NCI-H748 (cell line): ENCODE measurements around the gene EYS.

Experiments
- DNase-seq: peaks from one replicate; lab custom pipeline; 2025; ENCODE audit not compliant: unreplicated experiment; lab: John Stamatoyannopoulos, UW

The EYS gene

DNA sequence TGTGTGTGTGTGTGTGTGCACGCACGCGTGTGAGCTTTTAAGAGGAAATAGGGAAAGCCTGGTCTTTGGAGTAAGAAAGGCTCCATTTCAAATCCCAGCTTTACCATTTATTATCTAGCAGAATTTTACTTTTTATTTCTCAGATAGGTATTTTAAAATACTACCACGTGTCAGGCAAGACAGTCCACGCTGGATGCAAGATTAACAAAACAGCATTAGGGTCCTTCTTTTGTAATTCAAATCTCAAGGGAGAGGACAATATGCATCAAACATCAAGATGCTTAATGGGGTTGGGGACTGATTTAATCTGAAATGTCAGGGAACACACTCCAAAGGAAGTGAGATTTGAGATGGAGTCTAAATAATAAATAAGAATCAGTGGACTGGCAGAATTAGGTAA lies 1302.6 kb downstream of the EYS start:
- DNase-seq: no peak

DNA sequence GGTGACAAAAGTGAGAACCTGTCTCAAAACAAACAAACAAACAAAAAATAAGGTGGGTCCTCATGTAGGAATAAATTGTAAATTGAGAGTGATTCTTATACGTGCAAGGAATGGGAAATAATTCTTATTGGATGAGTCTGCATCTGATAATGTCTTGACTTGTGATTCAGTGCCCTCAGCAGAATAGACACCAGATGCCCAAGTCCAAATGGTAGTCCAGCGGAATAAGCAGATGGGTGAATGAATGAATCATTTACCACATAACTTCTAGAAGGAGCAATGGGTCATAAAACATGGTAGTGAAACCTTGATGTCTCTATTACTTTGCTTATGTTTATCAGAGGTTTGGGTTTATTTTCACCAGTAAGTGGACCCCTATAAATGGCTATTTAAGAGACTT lies 1323.7 kb downstream of the EYS start:
- DNase-seq: no peak

DNA sequence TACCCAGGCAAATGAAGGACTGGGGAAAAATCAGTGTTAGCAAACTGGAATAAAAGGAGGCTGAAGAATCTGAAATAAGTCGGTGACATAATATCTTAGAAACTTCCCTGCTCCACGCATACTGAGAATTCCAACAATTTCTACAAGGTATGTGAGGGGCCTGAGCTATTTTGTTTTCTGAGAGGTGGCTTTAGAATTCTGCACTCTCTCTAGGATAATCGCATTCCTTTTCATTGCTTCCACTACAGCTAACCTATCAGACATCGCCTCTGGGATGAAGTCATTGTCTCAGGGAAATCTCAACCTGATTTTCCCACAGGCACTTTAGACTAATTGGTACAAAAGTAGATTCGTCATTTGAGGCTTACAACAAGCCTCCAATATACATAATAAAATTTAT lies 1330.6 kb downstream of the EYS start:
- no peak for DNase-seq

DNA sequence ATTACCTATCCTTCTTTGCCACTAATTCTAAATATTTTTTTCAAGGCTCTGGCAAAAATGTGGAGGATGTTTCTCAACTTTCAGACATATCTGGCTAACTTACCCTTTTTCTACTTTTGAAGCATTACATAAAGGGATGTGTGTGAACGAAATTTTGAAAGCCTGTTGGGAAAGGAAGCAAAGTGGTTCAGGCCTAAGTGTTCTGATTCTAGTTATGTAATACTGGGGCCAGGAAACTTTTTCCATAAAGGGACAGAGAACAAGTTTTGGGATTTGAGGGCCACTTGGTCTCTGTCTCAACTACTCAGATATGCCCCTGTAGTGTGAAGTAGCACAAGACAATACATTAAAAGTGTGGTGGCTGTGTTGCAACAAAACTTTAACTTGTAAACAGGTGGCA lies 1349.6 kb downstream of the EYS start:
- DNase-seq: no peak

DNA sequence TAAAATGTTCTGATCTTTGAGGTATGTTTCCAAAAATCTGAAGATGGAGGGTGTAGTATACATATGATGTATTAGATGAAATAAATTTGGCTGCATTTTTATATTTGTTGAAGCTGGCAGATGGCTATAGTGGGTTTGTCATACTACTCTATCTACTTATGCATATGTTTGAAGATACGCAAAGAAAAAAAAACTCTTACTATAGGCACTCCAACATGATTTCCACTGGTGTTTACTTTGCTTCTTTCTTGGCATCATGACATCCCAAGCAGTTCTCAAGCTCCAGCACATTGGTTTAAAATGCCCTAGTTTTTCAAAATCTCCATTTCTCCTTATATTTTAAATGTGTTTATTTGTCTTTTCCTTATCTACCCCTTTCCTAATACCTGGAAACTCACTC lies 1359.6 kb downstream of the EYS start:
- no peak for DNase-seq

DNA sequence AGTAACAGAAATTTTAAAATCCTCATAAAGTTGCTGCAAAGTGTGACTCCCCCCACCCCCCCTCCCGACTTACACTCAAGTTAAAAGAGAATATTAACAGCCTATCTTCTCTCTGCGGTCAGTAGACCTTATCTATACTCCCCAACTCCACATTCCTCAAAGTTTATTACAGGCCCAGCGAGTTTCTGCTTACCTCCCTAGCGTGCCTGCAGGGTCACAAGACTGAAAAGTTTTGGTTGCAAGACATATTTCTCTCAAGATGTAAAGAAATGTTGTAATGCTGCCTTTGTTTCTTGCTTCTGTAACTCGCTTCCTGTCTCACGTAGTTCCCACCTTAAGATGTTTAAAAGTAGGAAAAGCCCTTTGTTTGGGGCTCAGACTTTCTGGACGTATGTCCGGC lies 1371.8 kb downstream of the EYS start:
- no peak for DNase-seq

DNA sequence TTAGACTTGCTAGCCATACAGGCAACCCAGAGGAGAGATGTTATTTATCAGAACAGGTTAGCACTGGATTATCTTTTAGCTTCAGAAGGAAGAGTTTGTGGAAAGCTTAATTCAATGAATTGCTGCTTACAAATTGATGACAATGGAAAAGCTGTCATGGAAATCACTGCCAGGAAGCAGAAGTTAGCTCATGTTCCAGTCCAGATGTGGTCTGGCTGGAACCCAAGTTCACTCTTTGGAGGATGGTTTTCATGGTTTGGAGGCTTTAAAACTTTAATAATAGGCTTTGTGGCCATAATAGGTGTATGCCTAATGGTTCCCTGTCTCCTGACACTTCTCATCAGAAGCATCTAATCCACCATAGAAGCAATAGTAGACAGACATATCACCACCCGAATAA lies 1372.4 kb downstream of the EYS start:
- DNase-seq: no peak

DNA sequence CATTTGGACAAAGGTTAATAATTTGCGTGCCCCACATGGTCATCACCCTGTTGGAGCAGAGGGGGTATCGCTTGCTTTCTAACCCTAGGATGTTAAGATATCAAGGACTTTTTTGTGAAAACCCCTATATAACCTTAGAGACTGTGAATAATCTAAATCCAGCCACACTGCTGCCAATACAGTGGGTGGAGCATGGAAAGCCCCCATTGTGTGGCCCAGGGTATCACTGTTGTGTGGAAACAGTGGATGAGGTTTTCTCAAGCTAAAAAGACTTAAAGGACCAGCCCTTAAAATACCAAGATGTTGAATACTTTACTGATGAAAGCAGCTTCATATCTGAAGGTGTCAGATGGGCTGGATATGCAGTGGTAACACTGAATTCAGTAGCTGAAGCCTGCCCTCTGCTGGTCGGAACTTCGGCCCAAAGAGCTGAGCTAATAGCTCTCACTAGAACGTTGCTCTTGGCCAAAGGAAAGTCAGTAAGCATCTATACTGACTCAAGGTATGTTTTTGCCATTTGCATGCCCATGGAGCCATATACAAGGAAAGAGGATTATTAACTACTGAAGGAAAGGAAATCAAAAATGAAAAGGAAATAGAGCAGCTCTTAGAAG lies 1376.2 kb downstream of the EYS start:
- peak; percentile 83 for DNase-seq

DNA sequence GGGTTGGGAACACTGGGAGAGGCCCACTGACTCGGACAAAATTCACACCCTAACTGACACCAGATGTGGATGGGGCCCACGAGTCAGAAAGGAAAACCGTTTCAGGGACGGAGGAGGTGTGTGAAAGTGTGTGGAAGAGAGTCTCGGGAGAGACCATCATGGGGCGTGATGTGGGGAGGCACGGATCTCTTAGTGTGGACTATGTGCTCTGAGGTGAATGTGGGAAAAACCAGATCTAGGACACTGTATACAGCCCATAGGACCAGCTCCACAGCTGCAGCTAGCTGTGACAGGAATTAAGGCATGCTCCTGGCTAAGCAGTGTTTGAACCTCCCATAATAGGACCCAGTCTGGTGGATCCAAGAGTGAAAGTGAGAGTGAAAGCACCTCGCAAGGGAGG lies 1380.1 kb downstream of the EYS start:
- DNase-seq: no peak

DNA sequence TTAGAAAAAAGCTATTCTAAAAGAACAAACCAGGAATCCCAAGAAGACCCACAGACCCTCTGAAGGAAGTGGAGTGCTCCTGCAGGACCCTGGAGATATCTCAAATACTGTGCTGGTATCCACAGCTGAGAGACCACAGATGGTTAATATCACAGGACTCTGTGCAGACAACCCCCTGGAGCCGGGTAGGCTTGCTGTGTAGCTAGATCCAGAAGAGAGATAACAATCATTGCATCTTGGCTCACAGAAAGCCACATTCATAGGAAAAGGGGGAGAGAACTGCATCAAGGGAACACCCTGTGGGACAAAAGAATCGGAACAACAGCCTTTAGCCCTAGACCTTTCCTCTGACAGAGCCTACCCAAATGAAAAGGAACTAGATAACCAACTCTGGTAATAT lies 1381.9 kb downstream of the EYS start:
- DNase-seq: no peak

DNA sequence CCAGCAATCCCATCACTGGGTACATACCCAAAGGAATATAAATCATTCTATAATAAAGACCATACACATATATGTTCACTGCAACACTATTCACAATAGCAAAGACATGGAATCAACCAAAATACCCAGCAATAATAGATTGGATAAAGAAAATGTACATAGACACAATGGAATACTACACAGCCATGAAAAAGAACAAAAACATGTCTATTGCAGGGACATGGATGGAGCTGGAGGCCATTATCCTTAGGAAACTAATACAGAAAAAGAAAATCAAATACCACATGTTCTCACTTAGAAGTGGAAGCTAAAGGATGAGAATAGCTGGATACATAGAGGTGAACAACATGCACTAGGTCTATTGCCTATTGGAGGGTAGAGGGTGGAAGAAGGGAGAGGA lies 1396.8 kb downstream of the EYS start:
- no peak for DNase-seq

DNA sequence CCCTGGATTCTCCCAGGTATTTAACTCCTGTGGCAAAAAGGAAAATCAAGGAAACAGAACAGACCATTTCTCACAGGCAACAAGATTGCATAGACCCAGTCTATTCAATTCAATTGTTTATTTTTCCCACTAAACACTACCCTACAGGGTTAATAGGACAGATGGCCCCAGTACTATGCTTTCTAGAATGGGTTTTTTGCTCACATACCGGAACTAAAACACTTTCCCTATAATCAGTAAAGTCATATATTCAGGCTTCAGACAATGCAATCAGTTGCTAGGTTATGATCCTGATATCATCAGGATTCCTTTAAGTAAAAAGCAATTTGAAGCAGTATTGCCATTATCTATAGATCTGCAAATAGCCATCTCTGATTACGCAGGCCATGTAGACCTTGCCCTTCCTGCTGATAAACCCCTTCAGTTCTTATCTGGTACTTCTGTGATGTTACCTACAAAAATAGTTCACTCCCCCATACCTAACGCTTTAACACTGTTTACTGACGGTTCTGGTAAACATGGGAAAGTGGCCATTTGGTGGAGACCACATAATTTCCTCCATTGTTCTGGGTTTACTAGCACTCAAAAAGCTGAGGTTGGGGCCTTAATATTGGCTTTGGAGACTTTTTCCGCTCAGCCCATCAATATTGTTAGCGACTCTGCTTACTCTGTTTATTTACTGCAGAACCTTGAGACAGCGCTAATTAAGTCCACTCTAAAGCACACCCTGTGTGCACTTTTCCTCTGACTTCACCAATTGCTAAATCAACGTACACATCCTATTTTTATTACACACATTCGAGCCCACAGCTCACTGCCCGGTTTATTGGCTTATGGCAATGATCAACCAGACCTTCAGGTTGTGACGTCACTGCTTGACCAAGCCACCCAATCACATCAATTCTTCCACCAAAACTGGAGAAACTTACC lies 1405.5 kb downstream of the EYS start:
- DNase-seq: peak; percentile 98

DNA sequence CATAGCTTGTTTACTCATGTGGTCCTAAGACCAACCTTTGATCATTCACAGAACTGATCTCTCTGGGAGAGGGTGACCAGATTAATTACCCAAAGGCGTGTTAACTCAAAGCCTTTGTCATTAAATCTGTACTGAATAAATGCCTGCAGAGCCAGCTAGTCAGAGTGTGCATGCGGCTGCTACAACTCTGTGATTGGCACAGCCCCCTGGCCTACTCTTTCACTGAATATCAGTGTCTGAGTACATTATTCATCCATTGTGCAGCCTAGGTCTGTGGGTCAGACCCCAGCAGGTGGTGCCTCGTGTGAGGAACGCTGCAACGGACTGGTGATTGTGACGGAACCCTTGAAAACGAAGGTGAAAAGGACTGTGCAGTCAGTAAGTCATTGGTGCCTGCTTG lies 1407.8 kb downstream of the EYS start:
- no peak for DNase-seq

DNA sequence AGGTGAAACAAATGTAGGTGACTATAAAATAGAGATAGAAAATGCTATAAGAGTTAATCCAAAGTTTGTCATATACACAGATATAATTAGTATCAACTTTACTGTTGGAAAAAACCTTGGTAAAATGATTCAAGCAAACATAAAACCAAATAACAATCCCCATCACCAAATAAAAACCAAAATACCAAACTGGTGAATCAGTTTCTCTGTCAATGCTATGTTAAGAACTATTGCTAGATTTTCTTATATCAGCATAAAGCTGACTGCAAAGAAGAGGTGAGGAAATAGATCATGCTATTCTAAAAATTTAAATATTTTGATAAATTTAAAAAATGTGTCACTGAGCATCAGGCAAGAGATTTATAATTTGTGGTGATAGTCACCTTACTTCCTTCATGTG lies 1413.0 kb downstream of the EYS start:
- DNase-seq: no peak

DNA sequence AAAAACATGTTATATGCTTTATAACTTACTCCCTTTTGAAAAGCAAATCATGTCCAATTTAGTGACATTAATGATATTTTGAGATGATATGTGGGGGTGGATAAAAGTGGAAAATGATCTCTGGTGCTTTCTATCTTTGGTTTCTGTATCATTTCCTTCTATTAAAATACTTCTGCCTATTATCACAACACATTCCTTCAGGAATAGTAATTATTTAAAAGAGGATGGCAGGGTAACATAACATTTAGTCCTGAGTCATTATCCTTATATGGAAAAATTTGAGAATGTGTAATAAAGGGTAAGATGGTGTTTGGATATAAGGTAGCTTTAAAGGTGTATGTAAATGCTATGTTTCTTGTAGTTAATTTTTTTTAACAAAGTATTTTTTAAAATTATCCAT lies 1413.7 kb downstream of the EYS start:
- no peak for DNase-seq

DNA sequence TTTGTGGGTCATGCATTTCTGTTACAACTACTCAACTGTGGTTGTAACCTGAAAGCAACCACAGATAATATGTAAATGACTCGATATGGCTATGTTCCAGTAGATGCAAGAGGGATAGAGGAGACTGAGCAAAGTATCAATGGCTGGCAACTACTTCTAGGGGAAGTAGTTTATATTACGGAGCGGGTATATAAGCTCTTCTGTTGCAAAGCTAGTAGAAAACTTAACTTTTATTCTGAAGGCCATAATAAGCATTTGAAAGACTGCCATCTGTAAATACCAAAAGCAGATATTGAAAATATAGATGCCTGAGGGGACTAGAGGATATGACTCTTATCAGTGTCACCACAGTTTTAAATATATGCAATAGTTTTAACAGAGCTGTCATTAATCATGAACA lies 1416.2 kb downstream of the EYS start:
- no peak for DNase-seq

DNA sequence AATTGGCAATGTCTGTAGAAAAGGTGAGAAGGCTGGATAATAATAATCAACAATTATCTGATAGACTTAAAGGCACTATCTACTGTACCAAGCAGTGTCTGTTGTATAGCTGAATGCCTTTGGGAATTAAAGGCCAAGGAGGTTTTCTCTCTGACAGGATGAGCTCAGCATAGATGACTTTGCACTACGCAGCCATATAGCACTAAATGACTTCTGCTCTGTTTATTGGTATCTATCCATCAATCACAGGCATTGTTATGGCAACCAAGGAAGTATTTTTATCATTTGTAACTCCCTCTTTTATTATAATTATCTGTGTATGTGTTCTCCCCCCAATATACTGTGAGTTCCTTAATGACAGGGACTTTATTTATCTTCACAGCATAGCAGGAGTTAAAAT lies 1417.1 kb downstream of the EYS start:
- no peak for DNase-seq

DNA sequence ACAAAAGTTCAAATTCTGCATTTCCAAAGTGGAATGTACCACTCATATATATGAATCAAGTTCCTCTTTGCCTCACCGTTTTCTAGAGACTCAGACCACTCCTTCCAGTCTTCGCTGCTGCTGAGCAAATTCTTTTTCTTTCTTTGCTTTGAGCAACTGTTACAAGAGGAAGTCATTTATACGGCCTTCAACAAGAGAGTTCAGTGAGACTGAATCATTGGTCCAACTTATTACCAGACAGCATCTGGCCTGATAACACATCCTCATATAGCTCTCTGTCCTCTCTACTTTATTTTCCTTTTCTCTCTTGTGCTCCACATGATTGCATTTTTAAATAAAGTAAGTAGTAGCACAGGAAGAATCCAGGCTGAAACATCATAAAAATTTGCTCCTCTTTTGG lies 1418.7 kb downstream of the EYS start:
- DNase-seq: no peak

DNA sequence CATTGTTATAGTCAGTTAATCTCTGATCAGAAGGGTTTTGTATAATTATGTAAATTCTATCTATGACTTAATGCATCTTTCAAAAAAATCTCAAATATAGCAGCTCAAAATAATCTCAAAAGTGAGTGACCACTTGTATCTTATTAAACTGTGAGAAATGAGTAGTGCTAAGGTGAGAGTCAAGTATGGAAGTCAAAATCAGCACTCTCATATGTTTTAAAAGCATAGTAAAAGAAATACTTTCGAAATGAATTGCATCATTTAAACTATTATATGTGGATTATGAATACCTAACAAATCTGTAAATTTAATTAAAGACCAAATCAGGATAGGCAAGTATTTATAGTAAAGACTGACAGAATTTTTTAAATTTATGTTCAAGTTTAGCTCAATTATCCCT lies 1425.9 kb downstream of the EYS start:
- no peak for DNase-seq

DNA sequence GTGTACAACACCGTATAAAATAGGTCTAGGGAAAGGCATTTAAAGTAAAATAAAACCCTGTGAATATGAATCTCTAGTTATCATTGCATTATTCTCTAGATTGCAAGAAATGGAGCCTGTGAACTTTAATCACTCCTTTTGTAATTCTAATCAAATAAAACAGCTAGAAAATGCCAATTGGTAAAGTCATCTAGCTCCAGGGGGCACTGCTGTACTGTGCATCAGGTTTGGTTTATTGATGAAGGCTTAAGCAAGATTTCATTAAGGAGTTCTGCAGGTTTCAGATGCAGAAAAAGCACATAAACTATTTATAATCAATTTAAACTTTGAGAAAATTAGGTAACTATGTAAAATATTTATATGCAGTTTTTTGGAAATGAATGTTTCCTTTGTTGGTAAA lies 1426.5 kb downstream of the EYS start:
- DNase-seq: peak; percentile 78

DNA sequence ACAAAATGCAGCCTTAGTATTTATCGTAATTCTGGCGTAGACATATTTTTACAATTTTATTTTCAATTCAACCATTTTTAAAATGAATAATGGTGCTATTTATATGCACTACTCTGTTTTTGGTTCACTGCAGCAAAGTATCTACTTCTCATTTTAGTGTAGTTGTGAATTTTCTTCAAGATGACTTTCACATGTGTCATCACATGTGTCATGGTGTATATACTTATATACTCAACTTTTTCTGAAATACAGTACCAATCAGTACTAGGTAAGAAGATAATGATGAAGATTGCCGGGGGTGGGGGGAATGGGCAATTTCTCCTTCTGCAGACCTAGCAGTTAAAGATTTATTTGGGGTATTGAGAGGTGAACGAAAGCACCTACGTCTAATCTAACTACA lies 1436.9 kb downstream of the EYS start:
- DNase-seq: no peak

DNA sequence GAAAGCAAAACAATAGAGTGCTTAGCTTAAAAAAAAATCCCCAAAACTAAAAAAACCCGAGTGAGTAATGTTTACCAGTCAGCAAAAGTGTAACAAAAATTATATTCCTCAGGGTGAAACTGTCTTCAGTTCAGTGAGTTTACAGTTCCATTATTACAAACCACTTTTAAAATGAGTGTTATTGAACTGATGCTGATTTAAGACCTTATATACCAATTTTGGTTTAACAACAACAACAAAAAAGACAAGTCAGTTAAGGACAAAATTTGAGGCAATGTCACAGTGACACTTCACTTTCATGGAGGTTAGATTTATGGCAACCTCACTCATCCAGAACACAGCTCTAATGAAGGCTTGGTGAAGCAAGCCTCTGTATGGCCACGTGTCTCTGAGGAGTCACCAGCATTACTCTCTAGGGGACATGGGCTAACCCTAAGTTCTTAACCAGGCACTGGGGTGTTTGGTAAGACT lies 1440.6 kb downstream of the EYS start:
- DNase-seq: no peak

DNA sequence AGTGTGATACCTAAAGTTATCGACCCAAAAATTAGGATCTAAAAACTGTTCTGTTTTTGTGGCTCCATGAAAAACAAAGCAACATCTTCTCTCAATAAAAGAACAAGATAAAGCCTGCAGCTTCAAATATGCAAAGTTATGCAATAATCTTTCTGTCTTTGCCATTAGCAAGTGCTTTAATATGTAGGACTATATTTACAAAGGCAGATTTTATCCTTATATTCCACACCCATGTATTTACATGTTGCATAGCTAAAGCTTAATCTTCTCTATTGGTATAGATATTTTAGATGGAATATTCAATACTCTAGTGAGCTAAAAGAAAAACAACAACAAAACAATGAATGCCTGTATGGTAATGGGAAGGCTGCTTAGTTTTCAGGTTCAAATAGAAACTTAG lies 1443.2 kb downstream of the EYS start:
- no peak for DNase-seq
